H1 (cell line): ENCODE measurements around the gene FAM98C. TPM values are rescaled to one million over a fixed set of nuclear protein-coding genes. Genes with fewer than 3 reads are reported as not detected.

Experiments
- BCL11A ChIP-seq, 2 experiments: IDR thresholded peaks; one replicate each; pipeline ENCODE4 v1.6.1; 2011; ENCODE audit warnings: low read depth in 2 of 2, low read length in 2 of 2, mild to moderate bottlenecking in 2 of 2
- CTCF ChIP-seq, 3 experiments: IDR thresholded peaks; 1 replicate in 2 of 3; 2 replicates in 1 of 3; pipeline versions ENCODE4 v1.5.1 to v1.6.1; 2011; ENCODE audit warnings: low read length in 3 of 3, mild to moderate bottlenecking in 3 of 3, inconsistent platforms in 2 of 3, low read depth in 1 of 3, moderate library complexity in 1 of 3; ENCODE audit not compliant: insufficient read depth in 1 of 3; ENCODE audit errors: control extremely low read depth in 1 of 3
- FOSL1 ChIP-seq: IDR thresholded peaks from 2 replicates; pipeline ENCODE4 v1.6.1; 2011; ENCODE audit warnings: mild to moderate bottlenecking, low read depth, low read length, moderate library complexity; ENCODE audit not compliant: insufficient read depth
- TEAD4 ChIP-seq: IDR thresholded peaks from 2 replicates; pipeline ENCODE4 v1.6.1; 2012; ENCODE audit warnings: low read depth, low read length, inconsistent platforms, mixed read lengths
- polyA plus RNA-seq, 7 experiments: library from polyadenylated mRNA; depleted of rRNA in 3 of 7; stranded (reverse) in 5 of 7; unstranded in 2 of 7; fragments of >200 nt in 5 of 7; fragments of 200-250 nt in 2 of 7; gene quantifications; 1 replicate in 5 of 7; 2 replicates in 1 of 7; 4 replicates in 1 of 7; pipeline versions ENCODE4 v1.2.1 to v1.2.3, GENCODE V29; 2011 to 2013; ENCODE audit warnings: missing spikeins in 2 of 7, mixed read lengths in 2 of 7
- total RNA-seq: library from RNA; stranded (reverse); fragmentation: NEBNext Ultra II Directional; extraction: Animal tissue kit (Norgen Biotek cat#: 25700); gene quantifications from 2 replicates; pipeline ENCODE4 v1.2.1, GENCODE V29; 2021
- TF ChIP-seq, protein P1 (sequence below): fragments of 300-600 bp; sonication (generic); IDR thresholded peaks from 2 replicates; pipeline ENCODE4 v1.7.1; 2012; ENCODE audit warnings: low read length, moderate library complexity, mild to moderate bottlenecking, inconsistent platforms; ENCODE audit not compliant: insufficient replicate concordance

The FAM98C gene
- total and polyA plus RNA-seq, 2 of the 8 experiments (the other 6 are each of a cell fraction or from before 2014, with no cell fraction given) = 6.1 to 9.4 TPM

DNA sequence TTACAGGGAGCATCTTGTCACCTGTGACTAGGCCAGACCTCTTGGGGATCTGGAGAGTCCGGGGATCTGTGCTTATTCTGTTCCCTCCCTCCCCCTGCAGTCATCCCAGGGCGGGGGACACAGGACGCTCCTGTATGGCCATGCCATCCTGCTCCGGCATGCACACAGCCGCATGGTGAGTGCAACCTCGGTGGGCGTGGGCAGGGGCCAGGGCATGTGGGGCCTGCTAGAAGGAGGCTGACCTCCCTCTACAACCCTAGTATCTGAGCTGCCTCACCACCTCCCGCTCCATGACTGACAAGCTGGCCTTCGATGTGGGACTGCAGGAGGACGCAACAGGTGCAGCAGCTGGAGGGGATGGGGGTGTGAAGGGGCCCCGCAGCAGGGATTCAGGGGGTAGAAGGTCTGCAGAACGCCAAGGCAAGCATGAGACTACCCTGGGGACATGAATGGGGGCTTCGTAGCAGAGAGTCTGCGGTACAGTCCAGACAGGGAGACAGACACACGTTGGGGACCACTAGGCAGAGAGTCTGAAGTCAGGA, 40.6 kb downstream of the FAM98C start (continued):
- TF ChIP-seq CTCF (IDR thresholded peaks at IDR 0.05; ENCODE audit: control extremely low read depth in 1 of 3, insufficient read depth in 1 of 3, low read depth in 1 of 3, low read length in 3 of 3) (no peak), FOSL1 (no peak), TEAD4 (no peak), BCL11A (IDR thresholded peaks at IDR 0.05; ENCODE audit: low read depth in 2 of 2, low read length in 2 of 2) (no peak)
- TF ChIP-seq, protein P1, sequence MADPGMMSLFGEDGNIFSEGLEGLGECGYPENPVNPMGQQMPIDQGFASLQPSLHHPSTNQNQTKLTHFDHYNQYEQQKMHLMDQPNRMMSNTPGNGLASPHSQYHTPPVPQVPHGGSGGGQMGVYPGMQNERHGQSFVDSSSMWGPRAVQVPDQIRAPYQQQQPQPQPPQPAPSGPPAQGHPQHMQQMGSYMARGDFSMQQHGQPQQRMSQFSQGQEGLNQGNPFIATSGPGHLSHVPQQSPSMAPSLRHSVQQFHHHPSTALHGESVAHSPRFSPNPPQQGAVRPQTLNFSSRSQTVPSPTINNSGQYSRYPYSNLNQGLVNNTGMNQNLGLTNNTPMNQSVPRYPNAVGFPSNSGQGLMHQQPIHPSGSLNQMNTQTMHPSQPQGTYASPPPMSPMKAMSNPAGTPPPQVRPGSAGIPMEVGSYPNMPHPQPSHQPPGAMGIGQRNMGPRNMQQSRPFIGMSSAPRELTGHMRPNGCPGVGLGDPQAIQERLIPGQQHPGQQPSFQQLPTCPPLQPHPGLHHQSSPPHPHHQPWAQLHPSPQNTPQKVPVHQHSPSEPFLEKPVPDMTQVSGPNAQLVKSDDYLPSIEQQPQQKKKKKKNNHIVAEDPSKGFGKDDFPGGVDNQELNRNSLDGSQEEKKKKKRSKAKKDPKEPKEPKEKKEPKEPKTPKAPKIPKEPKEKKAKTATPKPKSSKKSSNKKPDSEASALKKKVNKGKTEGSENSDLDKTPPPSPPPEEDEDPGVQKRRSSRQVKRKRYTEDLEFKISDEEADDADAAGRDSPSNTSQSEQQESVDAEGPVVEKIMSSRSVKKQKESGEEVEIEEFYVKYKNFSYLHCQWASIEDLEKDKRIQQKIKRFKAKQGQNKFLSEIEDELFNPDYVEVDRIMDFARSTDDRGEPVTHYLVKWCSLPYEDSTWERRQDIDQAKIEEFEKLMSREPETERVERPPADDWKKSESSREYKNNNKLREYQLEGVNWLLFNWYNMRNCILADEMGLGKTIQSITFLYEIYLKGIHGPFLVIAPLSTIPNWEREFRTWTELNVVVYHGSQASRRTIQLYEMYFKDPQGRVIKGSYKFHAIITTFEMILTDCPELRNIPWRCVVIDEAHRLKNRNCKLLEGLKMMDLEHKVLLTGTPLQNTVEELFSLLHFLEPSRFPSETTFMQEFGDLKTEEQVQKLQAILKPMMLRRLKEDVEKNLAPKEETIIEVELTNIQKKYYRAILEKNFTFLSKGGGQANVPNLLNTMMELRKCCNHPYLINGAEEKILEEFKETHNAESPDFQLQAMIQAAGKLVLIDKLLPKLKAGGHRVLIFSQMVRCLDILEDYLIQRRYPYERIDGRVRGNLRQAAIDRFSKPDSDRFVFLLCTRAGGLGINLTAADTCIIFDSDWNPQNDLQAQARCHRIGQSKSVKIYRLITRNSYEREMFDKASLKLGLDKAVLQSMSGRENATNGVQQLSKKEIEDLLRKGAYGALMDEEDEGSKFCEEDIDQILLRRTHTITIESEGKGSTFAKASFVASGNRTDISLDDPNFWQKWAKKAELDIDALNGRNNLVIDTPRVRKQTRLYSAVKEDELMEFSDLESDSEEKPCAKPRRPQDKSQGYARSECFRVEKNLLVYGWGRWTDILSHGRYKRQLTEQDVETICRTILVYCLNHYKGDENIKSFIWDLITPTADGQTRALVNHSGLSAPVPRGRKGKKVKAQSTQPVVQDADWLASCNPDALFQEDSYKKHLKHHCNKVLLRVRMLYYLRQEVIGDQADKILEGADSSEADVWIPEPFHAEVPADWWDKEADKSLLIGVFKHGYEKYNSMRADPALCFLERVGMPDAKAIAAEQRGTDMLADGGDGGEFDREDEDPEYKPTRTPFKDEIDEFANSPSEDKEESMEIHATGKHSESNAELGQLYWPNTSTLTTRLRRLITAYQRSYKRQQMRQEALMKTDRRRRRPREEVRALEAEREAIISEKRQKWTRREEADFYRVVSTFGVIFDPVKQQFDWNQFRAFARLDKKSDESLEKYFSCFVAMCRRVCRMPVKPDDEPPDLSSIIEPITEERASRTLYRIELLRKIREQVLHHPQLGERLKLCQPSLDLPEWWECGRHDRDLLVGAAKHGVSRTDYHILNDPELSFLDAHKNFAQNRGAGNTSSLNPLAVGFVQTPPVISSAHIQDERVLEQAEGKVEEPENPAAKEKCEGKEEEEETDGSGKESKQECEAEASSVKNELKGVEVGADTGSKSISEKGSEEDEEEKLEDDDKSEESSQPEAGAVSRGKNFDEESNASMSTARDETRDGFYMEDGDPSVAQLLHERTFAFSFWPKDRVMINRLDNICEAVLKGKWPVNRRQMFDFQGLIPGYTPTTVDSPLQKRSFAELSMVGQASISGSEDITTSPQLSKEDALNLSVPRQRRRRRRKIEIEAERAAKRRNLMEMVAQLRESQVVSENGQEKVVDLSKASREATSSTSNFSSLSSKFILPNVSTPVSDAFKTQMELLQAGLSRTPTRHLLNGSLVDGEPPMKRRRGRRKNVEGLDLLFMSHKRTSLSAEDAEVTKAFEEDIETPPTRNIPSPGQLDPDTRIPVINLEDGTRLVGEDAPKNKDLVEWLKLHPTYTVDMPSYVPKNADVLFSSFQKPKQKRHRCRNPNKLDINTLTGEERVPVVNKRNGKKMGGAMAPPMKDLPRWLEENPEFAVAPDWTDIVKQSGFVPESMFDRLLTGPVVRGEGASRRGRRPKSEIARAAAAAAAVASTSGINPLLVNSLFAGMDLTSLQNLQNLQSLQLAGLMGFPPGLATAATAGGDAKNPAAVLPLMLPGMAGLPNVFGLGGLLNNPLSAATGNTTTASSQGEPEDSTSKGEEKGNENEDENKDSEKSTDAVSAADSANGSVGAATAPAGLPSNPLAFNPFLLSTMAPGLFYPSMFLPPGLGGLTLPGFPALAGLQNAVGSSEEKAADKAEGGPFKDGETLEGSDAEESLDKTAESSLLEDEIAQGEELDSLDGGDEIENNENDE = no peak
